GM21717 (cell line): ENCODE data around the gene HTR3B.

Experiments used
- ATAC-seq: cut with Tn5 transposase; IDR thresholded peaks from one replicate; pipeline ENCODE4 v1.9.1; 2021; ENCODE audit warnings: mild to moderate bottlenecking, moderate library complexity; ENCODE audit not compliant: unreplicated experiment

HTR3B gene

GRCh38 chr11:113986351-113987140, 82.0 kb downstream of the HTR3B start:
- ATAC-seq = no peak

- ATAC-seq = no peak
Observed at GRCh38 chr11:113989381-113989780, 84.8 kb downstream of the HTR3B start.

GRCh38 chr11:113989916-113990315, 85.3 kb downstream of the HTR3B start:
- ATAC-seq = no peak

- no peak for ATAC-seq
Observed at GRCh38 chr11:113991170-113991569, 86.6 kb downstream of the HTR3B start.

GRCh38 chr11:113991718-113992458, 87.3 kb downstream of the HTR3B start:
- ATAC-seq = no peak

- no peak for ATAC-seq
Observed at GRCh38 chr11:113992459-113993110, 88.0 kb downstream of the HTR3B start.

- ATAC-seq = no peak
Observed at GRCh38 chr11:113994077-113994954, 89.7 kb downstream of the HTR3B start.
